Activated naive CD4-positive, alpha-beta T cell treated with anti-CD3 and anti-CD28 coated beads, Interleukin-2, amount 10 ng/mL, durations not matched to agents 7 days and 5 days (primary cell): Measurements from ENCODE around the gene IGF1R.

Source experiments
- CTCF ChIA-PET: fragments of 350-600 bp; sonication (Branson Sonifier 250); formaldehyde crosslinking; loops from one replicate; lab custom pipeline; 2021; ENCODE audit warnings: antibody characterized with exemption; lab: Charles Lee
- DNase-seq: peaks from one replicate; pipeline ENCODE4 v3.0.0-alpha.2; 2020
- H3K27ac Mint-ChIP-seq: one replicate; pipeline ENCODE4 v1.8.0; 2021; ENCODE audit warnings: mild to moderate bottlenecking, moderate library complexity, mixed read lengths
- H3K27me3 Mint-ChIP-seq: one replicate; pipeline ENCODE4 v1.8.0; 2021; ENCODE audit warnings: mild to moderate bottlenecking, mixed read lengths
- H3K36me3 Mint-ChIP-seq: one replicate; pipeline ENCODE4 v1.8.0; 2021; ENCODE audit warnings: mixed read lengths
- H3K4me1 Mint-ChIP-seq: one replicate; pipeline ENCODE4 v1.8.0; 2021; ENCODE audit warnings: mixed read lengths
- H3K4me3 Mint-ChIP-seq: one replicate; pipeline ENCODE4 v1.8.0; 2021; ENCODE audit warnings: mild to moderate bottlenecking, moderate library complexity, mixed read lengths
- H3K9me3 Mint-ChIP-seq: one replicate; pipeline ENCODE4 v1.8.0; 2021; ENCODE audit warnings: mixed read lengths

Gene IGF1R

DNA sequence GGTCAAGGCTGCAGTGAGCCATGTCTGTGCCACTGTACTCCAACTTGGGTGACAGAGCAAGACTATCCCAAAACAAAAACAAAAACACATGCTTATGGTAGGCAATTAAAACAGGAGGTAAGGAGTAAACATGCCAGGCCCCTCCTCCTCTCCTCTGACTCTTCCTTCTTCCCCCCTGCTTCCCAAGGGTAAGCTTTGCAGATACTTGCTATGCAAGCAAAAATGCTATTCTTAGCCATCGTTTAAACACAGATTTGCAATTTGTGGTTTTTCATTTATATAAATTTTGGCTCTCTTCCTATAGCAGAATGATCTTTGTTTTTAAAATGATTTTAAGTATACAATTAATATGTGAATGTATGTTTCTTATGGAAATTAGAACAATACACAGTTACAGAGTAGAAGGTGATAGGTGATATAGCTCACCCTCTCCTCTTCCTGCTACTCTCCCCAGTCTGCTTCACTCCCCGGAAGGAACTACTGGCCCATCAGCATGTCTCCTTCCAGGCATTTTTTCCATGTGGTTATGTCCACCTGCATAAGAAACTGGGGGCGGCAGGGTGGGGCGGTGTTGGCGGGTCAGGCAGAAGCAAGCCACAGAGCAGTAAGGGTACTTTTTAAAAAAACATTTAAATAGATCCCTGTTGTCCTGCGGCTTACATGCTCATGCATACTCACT is 42.1 kb downstream of the IGF1R start:
- Mint-ChIP-seq H3K4me3 (no peak overlapping the region), H3K36me3 (no peaks in the 10 kb centered on the region), H3K27ac (no peak overlapping the region), H3K9me3 (no peaks in the 10 kb centered on the region), H3K27me3 (no peaks in the 10 kb centered on the region), H3K4me1 (peaks cover 2% of the 10 kb centered on the region)
- DNase-seq, result no peak
- CTCF ChIA-PET, result no interaction called here

DNA sequence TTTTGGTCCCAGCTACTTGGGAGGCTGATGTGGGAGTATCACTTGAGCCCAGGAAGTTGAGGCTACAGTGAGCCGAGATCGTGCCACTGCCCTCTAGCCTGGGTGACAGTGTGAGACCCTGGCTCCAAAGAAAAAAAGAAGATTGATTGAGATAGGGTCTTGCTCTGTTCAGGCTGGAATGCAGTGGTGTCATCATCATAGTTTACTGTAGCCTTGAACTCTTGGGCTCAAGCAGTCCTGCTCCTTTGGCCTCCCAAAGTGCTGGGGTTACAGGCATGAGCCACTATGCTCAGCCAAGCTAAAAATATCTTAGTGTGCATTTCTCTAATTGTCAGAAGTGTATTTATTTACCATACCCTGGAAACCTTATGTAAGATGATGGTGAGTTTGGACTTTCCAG is 43.9 kb downstream of the IGF1R start:
- H3K36me3 Mint-ChIP-seq, result no peaks in the 10 kb centered on the region
- H3K27me3 Mint-ChIP-seq, result no peaks in the 10 kb centered on the region
- DNase-seq, result no peak
- no peak overlapping the region for H3K27ac Mint-ChIP-seq
- CTCF ChIA-PET, result interaction anchor here (1.1 kb wide), 1 partner anchor 25 kb away, joined by 3 read pairs; no protein-coding TSS in a partner anchor
- H3K9me3 Mint-ChIP-seq, result no peaks in the 10 kb centered on the region
- no peak overlapping the region for H3K4me3 Mint-ChIP-seq
- peaks cover 5% of the 10 kb centered on the region for H3K4me1 Mint-ChIP-seq

DNA sequence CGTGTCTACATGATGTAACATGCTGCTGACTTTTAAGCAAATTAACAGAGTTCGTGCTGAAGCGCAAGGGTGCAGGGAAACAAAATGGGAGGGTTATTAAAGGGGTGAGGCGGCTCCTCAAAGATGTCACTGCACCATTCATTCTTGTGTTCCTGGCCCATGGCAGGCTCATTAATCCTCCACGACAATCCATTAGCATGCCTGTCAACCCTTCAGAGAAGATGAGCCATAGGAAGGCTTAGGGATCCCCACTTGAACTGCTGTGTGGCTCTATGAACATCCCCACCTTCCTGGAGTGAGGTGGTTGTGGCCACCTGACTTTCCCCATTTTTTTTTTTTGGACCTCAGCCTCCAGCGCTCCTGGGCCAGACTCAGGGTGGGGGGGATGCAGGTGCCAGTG is 45.8 kb downstream of the IGF1R start:
- CTCF ChIA-PET, result no interaction called here
- Mint-ChIP-seq H3K27me3 (no peaks in the 10 kb centered on the region), H3K27ac (no peak overlapping the region), H3K4me3 (no peak overlapping the region), H3K9me3 (no peaks in the 10 kb centered on the region), H3K4me1 (peaks cover 11% of the 10 kb centered on the region), H3K36me3 (no peaks in the 10 kb centered on the region)
- no peak for DNase-seq

DNA sequence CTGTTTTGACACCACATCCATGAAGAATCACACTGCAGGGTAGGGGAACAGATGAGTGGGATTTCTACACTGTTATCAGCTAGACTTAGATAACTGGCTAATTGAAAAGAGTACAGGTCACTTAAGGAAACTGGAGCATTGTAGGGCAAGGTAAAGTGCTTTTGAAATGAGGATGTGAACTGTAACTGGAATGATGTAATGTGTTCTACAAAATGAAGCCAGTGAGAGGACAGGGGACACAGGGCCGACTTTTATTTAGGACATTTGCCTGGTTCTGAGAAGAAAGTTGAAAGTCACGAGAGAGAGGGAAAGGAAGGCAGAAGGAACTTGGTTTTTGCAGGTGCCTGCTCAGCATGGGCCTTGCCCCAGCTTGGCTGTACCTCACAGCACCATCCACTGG is 50.5 kb downstream of the IGF1R start:
- no peaks in the 10 kb centered on the region for H3K27me3 Mint-ChIP-seq
- H3K4me3 Mint-ChIP-seq, result no peak overlapping the region
- H3K27ac Mint-ChIP-seq, result no peak overlapping the region
- peaks cover 28% of the 10 kb centered on the region for H3K4me1 Mint-ChIP-seq
- CTCF ChIA-PET, result interaction anchor here (0.8 kb wide), 1 partner anchor 16 kb away, joined by 3 read pairs; no protein-coding TSS in a partner anchor
- H3K36me3 Mint-ChIP-seq, result no peaks in the 10 kb centered on the region
- H3K9me3 Mint-ChIP-seq, result no peaks in the 10 kb centered on the region
- no peak for DNase-seq

DNA sequence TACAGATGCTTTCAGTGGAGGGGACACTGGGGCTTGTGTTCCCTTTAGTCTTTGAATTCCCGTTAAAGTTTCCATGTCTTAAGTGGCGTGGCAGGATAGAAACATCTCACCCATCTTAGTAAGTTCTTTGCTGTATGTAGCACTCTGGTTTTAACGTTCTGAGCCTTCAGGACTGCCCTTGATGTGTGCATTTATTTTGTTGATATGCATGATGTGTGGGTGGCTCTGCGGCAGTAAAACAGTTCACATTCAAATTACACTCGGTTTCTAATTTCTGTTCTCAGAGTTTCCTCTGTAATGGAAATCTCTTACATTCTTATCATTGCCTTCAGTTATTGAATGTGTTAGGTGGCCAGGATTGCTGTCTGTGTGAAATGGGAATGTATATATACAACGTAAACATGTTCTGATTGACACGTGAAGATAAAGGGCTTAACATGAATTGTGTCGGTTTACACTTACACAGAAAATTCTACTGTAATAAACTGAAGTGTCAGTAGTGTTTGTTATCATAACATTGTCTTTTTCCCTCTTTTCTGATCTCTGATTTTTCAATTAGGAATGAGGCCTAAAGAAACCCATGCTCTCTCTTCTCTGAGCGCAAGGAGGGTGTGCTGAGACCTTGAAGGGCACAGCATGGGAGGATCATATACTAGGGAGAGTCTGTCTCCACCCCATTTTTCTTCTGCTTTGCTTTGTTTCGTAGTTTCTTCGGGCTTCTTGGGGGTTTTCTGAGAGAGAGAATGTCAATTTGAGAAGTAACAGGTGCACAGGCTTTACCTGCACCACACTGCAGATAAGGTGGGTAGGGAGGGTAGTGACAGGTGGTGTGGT is 51.5 kb downstream of the IGF1R start:
- Mint-ChIP-seq H3K9me3 (no peaks in the 10 kb centered on the region), H3K27ac (peak overlapping the region; percentile 6), H3K4me1 (peaks cover 28% of the 10 kb centered on the region), H3K4me3 (no peak overlapping the region), H3K36me3 (no peaks in the 10 kb centered on the region), H3K27me3 (no peaks in the 10 kb centered on the region)
- DNase-seq, result no peak
- CTCF ChIA-PET, result no interaction called here

DNA sequence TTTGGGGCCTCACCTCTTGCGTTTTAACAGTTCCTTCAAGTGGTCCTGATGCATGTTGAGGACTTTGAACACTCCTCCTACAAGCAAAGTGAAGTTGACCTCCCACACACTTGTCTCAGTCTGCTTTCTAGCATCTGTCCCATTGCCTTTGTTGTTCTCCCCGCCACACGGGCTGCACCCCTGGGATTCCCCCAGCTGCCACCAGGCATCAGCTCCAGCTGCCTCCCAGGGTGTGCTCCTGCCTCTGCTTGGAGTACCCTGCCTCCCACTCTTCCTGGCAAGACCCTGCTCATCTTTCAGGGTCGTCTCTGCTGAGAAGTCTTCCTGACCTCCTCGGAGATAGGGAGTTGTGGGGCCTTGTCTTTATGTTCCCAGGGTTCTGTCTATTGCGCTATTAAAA is 52.2 kb downstream of the IGF1R start:
- no peak overlapping the region for H3K27ac Mint-ChIP-seq

DNA sequence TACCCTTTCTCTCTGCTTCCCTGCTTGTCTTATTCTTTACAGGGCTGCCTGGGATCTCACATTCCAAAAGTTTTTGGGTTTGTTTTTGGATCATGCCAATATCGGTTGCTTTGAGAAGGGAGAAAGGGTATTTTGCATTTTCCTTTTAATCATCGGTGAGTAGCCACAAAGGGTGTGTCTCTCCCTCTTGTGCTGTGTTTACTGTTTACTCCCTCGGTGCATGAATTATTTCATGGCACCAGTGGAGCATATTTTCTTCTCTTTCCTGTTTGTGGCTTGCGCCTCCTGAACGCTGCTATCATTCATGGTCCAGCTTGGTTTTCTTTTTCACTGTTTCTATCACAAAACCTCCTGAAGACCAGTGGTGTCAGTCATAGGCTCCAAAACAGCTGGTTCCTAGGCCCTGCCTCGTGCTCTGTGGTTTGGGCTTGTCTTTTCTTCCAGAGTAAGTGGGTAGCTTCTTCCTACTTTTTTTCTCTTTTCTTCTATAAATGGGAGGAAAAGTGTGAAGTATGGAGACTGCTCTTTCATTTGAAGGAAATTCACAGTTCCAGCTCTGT is 54.9 kb downstream of the IGF1R start:
- Mint-ChIP-seq H3K9me3 (no peaks in the 10 kb centered on the region), H3K27me3 (no peaks in the 10 kb centered on the region), H3K36me3 (peaks cover 5% of the 10 kb centered on the region), H3K27ac (no peak overlapping the region), H3K4me3 (no peak overlapping the region), H3K4me1 (peaks cover 24% of the 10 kb centered on the region)
- no peak for DNase-seq
- CTCF ChIA-PET, result interaction anchor here (0.6 kb wide), 1 partner anchor 199 kb away, joined by 3 read pairs; no protein-coding TSS in a partner anchor

More for the DNA sequence above, 52.2 kb downstream of the IGF1R start:
- H3K4me3 Mint-ChIP-seq, result no peak overlapping the region
- peaks cover 28% of the 10 kb centered on the region for H3K4me1 Mint-ChIP-seq
- H3K27me3 Mint-ChIP-seq, result no peaks in the 10 kb centered on the region
- no peaks in the 10 kb centered on the region for H3K36me3 Mint-ChIP-seq
- CTCF ChIA-PET, result no interaction called here
- no peaks in the 10 kb centered on the region for H3K9me3 Mint-ChIP-seq
- DNase-seq, result no peak

DNA sequence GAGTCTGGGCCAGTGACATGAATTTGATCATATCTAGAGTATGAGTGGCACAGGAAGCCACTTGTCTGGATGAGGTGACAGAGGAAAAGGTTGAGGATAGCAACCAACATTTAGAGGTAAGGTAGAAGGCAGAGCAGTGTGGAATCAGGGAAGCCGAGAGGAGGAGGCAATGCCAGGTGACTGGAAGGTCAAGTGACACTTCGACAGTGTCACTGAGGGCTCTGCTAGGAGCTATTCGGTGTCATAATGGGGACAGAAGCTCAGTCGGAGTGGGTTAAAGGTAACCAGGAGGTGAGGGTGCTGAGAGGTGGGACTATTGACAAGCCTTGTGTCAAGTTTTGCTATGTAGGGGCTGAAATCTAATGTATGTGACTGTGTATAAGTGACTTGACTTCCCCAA is 56.7 kb downstream of the IGF1R start:
- H3K27ac Mint-ChIP-seq, result no peak overlapping the region
- no peak overlapping the region for H3K4me3 Mint-ChIP-seq
- CTCF ChIA-PET, result interaction anchor here (1.2 kb wide), 1 partner anchor 42 kb away, joined by 3 read pairs; no protein-coding TSS in a partner anchor
- peaks cover 8% of the 10 kb centered on the region for H3K4me1 Mint-ChIP-seq
- no peak for DNase-seq
- H3K9me3 Mint-ChIP-seq, result no peaks in the 10 kb centered on the region
- no peaks in the 10 kb centered on the region for H3K27me3 Mint-ChIP-seq
- H3K36me3 Mint-ChIP-seq, result peaks cover 7% of the 10 kb centered on the region

DNA sequence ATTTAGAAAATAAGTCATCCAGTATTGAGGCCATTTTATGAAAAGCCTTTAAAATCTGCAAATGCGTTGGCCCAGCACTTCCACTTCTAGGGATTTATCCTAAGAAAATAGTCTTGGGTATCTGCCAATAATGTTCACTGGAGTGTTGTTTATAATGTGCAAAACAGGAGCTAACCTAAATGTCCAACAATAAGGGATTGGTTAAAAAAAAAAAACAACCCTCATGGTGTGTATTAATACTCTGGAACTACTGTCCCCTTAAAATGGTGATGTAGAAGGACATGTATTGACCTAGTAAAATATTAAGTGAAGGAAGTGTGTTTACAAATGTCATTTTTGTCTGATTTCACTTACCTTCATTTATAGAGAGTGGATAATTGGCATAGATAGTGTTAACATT is 58.0 kb downstream of the IGF1R start:
- H3K4me1 Mint-ChIP-seq, result peaks cover 6% of the 10 kb centered on the region
- no peak for DNase-seq
- H3K27me3 Mint-ChIP-seq, result no peaks in the 10 kb centered on the region
- CTCF ChIA-PET, result interaction anchor here (1.2 kb wide), 1 partner anchor 176 kb away, joined by 3 read pairs; no protein-coding TSS in a partner anchor
- peaks cover 3% of the 10 kb centered on the region for H3K9me3 Mint-ChIP-seq
- peaks cover 11% of the 10 kb centered on the region for H3K36me3 Mint-ChIP-seq
- no peak overlapping the region for H3K4me3 Mint-ChIP-seq
- no peak overlapping the region for H3K27ac Mint-ChIP-seq

DNA sequence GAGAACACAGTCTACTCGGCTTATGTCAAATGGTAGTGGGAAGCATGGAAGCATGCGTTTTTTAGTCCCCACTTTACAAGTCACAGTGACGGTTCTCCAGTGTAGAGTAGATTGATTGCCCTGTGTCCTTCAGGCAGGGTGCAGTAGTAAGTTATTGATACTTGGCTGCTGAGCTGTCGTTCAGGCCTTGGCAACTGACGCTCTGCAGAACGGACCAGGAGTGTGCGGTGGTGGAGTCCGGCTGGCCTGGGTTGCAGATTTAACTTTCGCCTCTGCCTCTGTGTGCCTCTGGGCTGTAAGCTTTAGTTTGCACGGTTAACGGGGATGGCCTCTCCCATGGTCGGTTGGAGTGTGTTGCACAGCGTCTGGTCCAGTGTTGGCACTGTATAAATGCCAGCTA is 58.6 kb downstream of the IGF1R start:
- no peak for DNase-seq
- peaks cover 6% of the 10 kb centered on the region for H3K4me1 Mint-ChIP-seq
- CTCF ChIA-PET, result interaction anchor here (1.2 kb wide), 1 partner anchor 175 kb away, joined by 3 read pairs; no protein-coding TSS in a partner anchor
- peaks cover 17% of the 10 kb centered on the region for H3K36me3 Mint-ChIP-seq
- no peaks in the 10 kb centered on the region for H3K27me3 Mint-ChIP-seq
- H3K27ac Mint-ChIP-seq, result no peak overlapping the region
- H3K9me3 Mint-ChIP-seq, result peaks cover 7% of the 10 kb centered on the region
- H3K4me3 Mint-ChIP-seq, result no peak overlapping the region

DNA sequence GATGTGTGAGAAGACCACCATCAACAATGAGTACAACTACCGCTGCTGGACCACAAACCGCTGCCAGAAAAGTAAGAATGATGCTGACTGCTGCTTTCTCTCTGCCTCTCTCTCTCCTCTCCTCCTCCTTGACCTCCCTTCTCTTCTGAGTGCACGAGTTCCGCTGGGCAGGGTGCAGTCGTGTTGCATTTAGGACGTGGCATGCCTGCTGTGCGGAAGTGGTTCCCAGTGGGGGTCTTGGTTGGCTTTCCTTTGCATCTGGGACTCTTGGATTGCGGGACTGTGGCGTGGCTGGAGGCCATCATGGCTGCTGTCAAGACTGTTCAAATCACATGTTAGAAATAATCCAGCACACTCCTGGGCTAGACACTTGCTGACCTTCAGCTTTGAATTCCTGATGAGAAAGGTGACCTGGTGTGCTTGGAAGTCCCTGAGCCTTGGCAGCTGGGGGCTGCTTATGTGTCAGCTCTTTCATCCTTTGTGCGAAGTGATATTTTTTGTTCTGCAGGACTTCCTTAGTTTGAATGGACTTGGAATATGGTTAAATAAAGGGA is 59.8 kb downstream of the IGF1R start:
- DNase-seq, result no peak
- CTCF ChIA-PET, result no interaction called here
- Mint-ChIP-seq H3K27me3 (no peaks in the 10 kb centered on the region), H3K9me3 (peaks cover 11% of the 10 kb centered on the region), H3K4me1 (peaks cover 8% of the 10 kb centered on the region), H3K4me3 (no peak overlapping the region), H3K36me3 (peaks cover 26% of the 10 kb centered on the region), H3K27ac (no peak overlapping the region)

DNA sequence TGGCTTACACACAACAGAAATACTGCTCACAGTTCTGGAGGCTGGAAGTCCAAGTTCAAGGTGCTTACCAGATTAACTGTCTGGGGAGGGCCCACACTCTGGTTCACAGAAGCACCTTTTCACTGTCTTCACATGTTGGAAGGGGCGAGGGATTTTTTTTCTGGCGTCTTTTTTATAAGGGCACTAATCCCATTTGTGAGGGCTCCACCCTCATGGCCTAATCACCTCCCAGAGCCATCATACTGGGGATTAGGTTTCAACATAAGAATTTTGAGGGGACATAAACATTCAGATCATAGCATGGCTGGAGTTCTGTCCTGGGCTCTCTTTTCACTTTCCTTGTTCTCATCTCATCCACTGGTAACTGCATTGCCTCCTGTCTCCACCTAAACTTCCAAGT is 63.5 kb downstream of the IGF1R start:
- H3K4me1 Mint-ChIP-seq, result peaks cover 42% of the 10 kb centered on the region
- H3K27me3 Mint-ChIP-seq, result no peaks in the 10 kb centered on the region
- peaks cover 27% of the 10 kb centered on the region for H3K36me3 Mint-ChIP-seq
- peaks cover 11% of the 10 kb centered on the region for H3K9me3 Mint-ChIP-seq
- peak overlapping the region; percentile 17 for H3K27ac Mint-ChIP-seq
- no peak for DNase-seq
- CTCF ChIA-PET, result no interaction called here
- no peak overlapping the region for H3K4me3 Mint-ChIP-seq

DNA sequence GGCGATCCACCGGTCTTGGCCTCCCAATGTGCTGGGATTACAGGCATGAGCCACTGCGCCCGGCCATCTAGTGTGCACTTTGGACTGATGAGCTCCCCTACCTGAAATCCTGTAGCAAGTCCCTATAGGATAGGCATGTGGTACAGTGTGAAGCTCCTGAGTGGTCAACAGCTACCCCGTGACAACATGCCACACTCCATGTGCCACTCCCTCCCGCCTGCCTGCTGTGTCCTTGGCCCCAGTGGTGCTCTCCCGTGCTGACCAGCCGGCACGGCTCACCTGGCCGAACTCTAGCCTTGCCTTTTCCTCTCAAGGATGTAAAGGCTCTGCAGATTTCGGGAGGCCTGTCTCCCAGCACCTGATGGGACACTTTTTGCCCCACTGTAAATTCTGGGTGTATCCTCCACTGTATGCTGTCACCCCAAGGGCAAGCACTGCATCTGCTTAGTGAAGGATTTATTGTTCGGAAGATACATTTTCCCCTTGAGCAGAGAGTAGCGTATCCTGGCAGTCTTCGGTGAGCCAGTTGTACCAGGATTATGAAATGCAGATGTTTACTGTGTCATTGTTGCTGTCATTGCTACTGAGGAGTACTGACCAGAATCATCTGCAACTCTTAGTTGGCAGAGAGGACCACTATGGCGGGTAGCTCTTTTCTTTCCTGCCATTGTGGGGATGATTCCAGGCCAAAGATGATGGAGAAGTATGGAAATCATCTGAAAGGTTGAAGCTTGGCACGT is 64.7 kb downstream of the IGF1R start:
- DNase-seq, result no peak
- CTCF ChIA-PET, result interaction anchor here (0.8 kb wide), 1 partner anchor 66 kb away, joined by 3 read pairs; no protein-coding TSS in a partner anchor
- peak overlapping the region; percentile 50 for H3K27ac Mint-ChIP-seq

More for the DNA sequence above, 64.7 kb downstream of the IGF1R start:
- Mint-ChIP-seq H3K36me3 (peaks cover 24% of the 10 kb centered on the region), H3K27me3 (no peaks in the 10 kb centered on the region), H3K4me3 (no peak overlapping the region), H3K4me1 (peaks cover 43% of the 10 kb centered on the region), H3K9me3 (peaks cover 11% of the 10 kb centered on the region)
